HepG2 (cell line): ENCODE measurements around the gene ZNF620. TPM values are rescaled to one million over a fixed set of nuclear protein-coding genes. Genes with fewer than 3 reads are reported as not detected.

Experiments
- BCL3 ChIP-seq: sonication (generic); formaldehyde crosslinking; IDR thresholded peaks from 2 replicates; pipeline ENCODE4 v1.5.1; 2020; ENCODE audit warnings: mild to moderate bottlenecking, missing genetic modification reagents, moderate library complexity
- ETS1 ChIP-seq: sonication (generic); formaldehyde crosslinking; IDR thresholded peaks from 2 replicates; pipeline ENCODE4 v1.4.0; 2020; ENCODE audit warnings: missing genetic modification reagents
- GMEB2 ChIP-seq: IDR thresholded peaks from 2 replicates; pipeline ENCODE4 v1.6.1; 2016; ENCODE audit warnings: missing biosample characterization, missing genetic modification reagents, low read depth
- HNF4G ChIP-seq, 2 experiments: sonication (generic) in 1 of 2; formaldehyde crosslinking in 1 of 2; IDR thresholded peaks; 2 replicates each; pipeline versions ENCODE4 v1.4.0 to v1.6.1; 2011 to 2020; ENCODE audit warnings: borderline replicate concordance in 2 of 2, low read depth in 2 of 2, mild to moderate bottlenecking in 2 of 2, low read length in 1 of 2, missing genetic modification reagents in 1 of 2, moderate library complexity in 1 of 2
- MAFF ChIP-seq: IDR thresholded peaks from 2 replicates; pipeline ENCODE4 v1.6.1; 2011; ENCODE audit warnings: low read depth, low read length, improper control_type of control experiment
- MLLT10 ChIP-seq: sonication (generic); formaldehyde crosslinking; IDR thresholded peaks from 2 replicates; pipeline ENCODE4 v1.4.0; 2020; ENCODE audit warnings: missing genetic modification reagents
- PHF5A ChIP-seq: IDR thresholded peaks from one replicate; pipeline ENCODE4 v1.6.1; 2018; ENCODE audit warnings: low read depth, missing genetic modification reagents; ENCODE audit not compliant: unreplicated experiment
- RARA ChIP-seq: IDR thresholded peaks from 2 replicates; pipeline ENCODE4 v1.6.1; 2016; ENCODE audit warnings: missing genetic modification reagents, missing compliant biosample characterization
- SMAD1 ChIP-seq: sonication (generic); formaldehyde crosslinking; IDR thresholded peaks from 2 replicates; pipeline ENCODE4 v1.4.0; 2020; ENCODE audit warnings: missing genetic modification reagents, low read depth, mild to moderate bottlenecking, borderline replicate concordance
- SP140L ChIP-seq: sonication (generic); formaldehyde crosslinking; IDR thresholded peaks from 2 replicates; pipeline ENCODE4 v1.4.0; 2020; ENCODE audit warnings: missing genetic modification reagents, borderline replicate concordance
- UBTF ChIP-seq: sonication (generic); formaldehyde crosslinking; IDR thresholded peaks from 2 replicates; pipeline ENCODE4 v1.4.0; 2020; ENCODE audit warnings: mild to moderate bottlenecking, missing genetic modification reagents
- ZBTB21 ChIP-seq: sonication (generic); formaldehyde crosslinking; IDR thresholded peaks from 2 replicates; pipeline ENCODE4 v1.4.0; 2020; ENCODE audit warnings: missing genetic modification reagents
- ZBTB26 ChIP-seq: IDR thresholded peaks from 2 replicates; pipeline ENCODE4 v1.6.1; 2016; ENCODE audit warnings: missing compliant biosample characterization, missing genetic modification reagents, borderline replicate concordance
- ZNF275 ChIP-seq: sonication (generic); formaldehyde crosslinking; IDR thresholded peaks from 2 replicates; pipeline ENCODE4 v1.8.0; 2022; ENCODE audit warnings: missing genetic modification reagents, mild to moderate bottlenecking, inconsistent platforms, borderline replicate concordance
- ZNF589 ChIP-seq: sonication (generic); formaldehyde crosslinking; conservative IDR thresholded peaks from 2 replicates; pipeline ENCODE4 v1.8.0; 2022; ENCODE audit warnings: mild to moderate bottlenecking, moderate library complexity, missing genetic modification reagents
- ZNF780A ChIP-seq: sonication (generic); formaldehyde crosslinking; IDR thresholded peaks from 2 replicates; pipeline ENCODE4 v1.8.0; 2022; ENCODE audit warnings: mild to moderate bottlenecking, missing genetic modification reagents, moderate library complexity
- ZNF839 ChIP-seq: sonication (generic); formaldehyde crosslinking; IDR thresholded peaks from 2 replicates; pipeline ENCODE4 v1.4.0; 2020; ENCODE audit warnings: missing genetic modification reagents, mild to moderate bottlenecking, borderline replicate concordance
- polyA plus RNA-seq, 8 experiments: library from polyadenylated mRNA; depleted of rRNA in 3 of 8; stranded (reverse) in 7 of 8; unstranded in 1 of 8; fragments of >200 nt; fragmentation: Illumina TruSeq in 4 of 8; extraction: Trizol in 4 of 8; gene quantifications; 2 replicates each; pipeline versions ENCODE4 v1.2.1 to v1.2.3, GENCODE V29; 2011 to 2016; ENCODE audit warnings: low read depth in 4 of 8, missing spikeins in 1 of 8, mixed read lengths in 1 of 8; ENCODE audit not compliant: insufficient read depth in 1 of 8
- total RNA-seq, 5 experiments: library from RNA; depleted of rRNA; stranded (reverse); fragments of >200 nt; fragmentation: Illumina TruSeq; extraction: Trizol; gene quantifications; 2 replicates each; pipeline ENCODE4 v1.2.3, GENCODE V29; 2016; ENCODE audit warnings: low read depth in 1 of 5

ZNF620 gene
- total and polyA plus RNA-seq, 2 of the 13 experiments (the other 11 are each of a cell fraction or from before 2014, with no cell fraction given) = 2.3 to 12.2 TPM

- TF ChIP-seq GMEB2 (peak; percentile 99), MLLT10 (no peak), UBTF (peak; percentile 69; the same call in 1 of the 2 replicates), ZBTB21 (CRISPR knock-in tag) (no peak), SMAD1 (CRISPR knock-in tag) (peak; percentile 83; the same call in 1 of the 2 replicates), MAFF (no peak), ZNF780A (CRISPR knock-in tag) (peak; percentile 66; the same call in 1 of the 2 replicates), SP140L (CRISPR knock-in tag) (no peak), BCL3 (peak; percentile 59; the same call in 1 of the 2 replicates), HNF4G (IDR thresholded peaks at IDR 0.05; ENCODE audit: borderline replicate concordance, low read depth, low read length) (no peak), HNF4G (CRISPR knock-in tag; IDR thresholded peaks at IDR 0.05; ENCODE audit: borderline replicate concordance, low read depth) (peak; percentile 49; the same call in 1 of the 2 replicates), ZBTB26 (CRISPR knock-in tag) (peak; percentile 27; the same call in 1 of the 2 replicates), RARA (CRISPR knock-in tag) (0 out of 2 replicates have a peak, but pooled peaks have one; percentile 5), ZNF589 (CRISPR knock-in tag) (peak; percentile 89; the same call in 1 of the 2 replicates), PHF5A (CRISPR knock-in tag) (no peak), ZNF839 (CRISPR knock-in tag) (no peak), ZNF275 (CRISPR knock-in tag) (peak; percentile 86; the same call in 1 of the 2 replicates), ETS1 (CRISPR knock-in tag) (peak; percentile 77; the same call in 1 of the 2 replicates)
These were observed 48.7 kb upstream of the ZNF620 start, which contains the start of gene RPL14 (continued) for GRCh38 chr3:40456940-40457823.
